Liver (tissue), 3 donors: ENCODE data around the gene OR2T6.

ENCODE experiments used
- CTCF ChIP-seq: fragments of 150-350 bp; IDR thresholded peaks from 2 replicates; pipeline ENCODE4 v1.5.1; 2017; ENCODE audit warnings: improper control_type of control experiment, low read depth, low read length; ENCODE audit not compliant: missing input control
- JUND ChIP-seq, 2 donors: IDR thresholded peaks; 2 replicates each; pipeline ENCODE4 v1.6.1; 2016; ENCODE audit warnings: antibody characterized with exemption in 2 of 2
- RAD21 ChIP-seq, 2 donors: IDR thresholded peaks; 2 replicates each; pipeline ENCODE4 v1.6.1; 2016; ENCODE audit warnings: antibody characterized with exemption in 2 of 2, mild to moderate bottlenecking in 2 of 2
- donor health status: healthy.
- donor health status: healthy.

- no peak for TF ChIP-seq CTCF
- TF ChIP-seq RAD21 (IDR thresholded peaks at IDR 0.05) = no peak
- no peak for TF ChIP-seq JUND (IDR thresholded peaks at IDR 0.05)
These were observed 45.8 kb downstream of the OR2T6 start for GRCh38 chr1:248421384-248421783.
